GM19467 (cell line): ENCODE results near the gene ARL5C.
"Not testable (repeated sequence)": the region's sequence is repeated elsewhere in the genome, so short reads cannot be mapped to it uniquely, and the experiment has no call there.

ENCODE experiments used
- ATAC-seq: cut with Tn5 transposase; IDR thresholded peaks from one replicate; pipeline ENCODE4 v1.9.1; 2021; ENCODE audit warnings: mild to moderate bottlenecking, moderate library complexity; ENCODE audit not compliant: unreplicated experiment

ARL5C gene

GRCh38 chr17:39143552-39144093 is 22.3 kb downstream of the ARL5C start:
- ATAC-seq, result no peak

DNA sequence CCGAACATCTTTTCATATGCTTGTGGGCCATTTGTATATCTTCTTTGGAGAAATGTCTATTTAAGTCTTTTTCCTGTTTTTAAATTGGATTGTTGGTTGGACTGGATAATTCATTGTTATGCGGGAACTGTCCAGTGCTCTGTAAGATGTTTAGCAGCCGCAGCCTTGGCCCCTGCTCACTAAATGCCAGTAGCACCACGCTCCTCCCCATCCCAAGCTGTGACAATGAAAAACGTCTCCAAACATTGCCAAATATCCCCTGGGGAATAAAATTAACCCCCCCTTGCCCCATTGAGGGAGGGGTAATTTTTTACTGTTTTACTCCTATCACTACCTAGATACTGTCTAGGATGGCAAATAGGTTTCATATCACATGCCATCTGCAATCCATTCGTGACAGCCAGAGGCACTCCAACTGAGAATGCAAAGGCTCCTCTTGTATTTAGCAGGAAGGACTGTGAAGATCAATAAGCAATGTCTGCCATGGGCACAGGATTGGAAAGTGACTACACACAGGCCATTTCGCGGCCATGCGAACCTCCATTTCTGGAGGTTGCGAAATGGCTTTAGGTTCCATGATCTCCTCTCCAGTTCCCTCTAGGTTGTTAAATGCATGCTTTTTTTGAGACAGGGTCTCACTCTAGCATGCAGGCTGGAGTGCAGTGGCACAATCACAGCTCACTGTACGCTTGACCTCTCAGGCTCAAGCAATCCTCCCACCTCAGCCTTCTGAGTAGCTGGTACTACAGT is 23.9 kb downstream of the ARL5C start:
- ATAC-seq, result no peak

GRCh38 chr17:39141294-39141693 is 24.7 kb downstream of the ARL5C start:
- ATAC-seq, result no peak

DNA sequence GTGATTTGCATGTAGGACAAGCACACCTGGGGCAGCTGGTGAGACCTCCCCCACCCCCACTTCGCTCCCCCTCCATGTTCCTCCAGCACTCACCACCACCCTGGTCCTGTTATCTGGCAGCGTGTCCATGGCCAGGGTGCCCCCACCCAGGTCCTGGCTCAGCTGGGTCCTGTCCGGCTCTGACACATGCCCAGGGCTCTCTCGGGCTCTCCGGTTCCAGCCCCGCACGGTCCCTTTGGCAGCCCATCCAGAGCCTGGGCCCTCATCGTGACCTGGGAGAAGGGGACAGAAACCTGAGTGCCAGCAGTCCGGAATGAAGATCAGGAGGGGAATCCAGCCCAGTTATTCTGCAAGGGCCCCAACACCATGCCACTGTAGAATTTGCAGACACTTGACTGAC is 26.4 kb downstream of the ARL5C start:
- ATAC-seq, result no peak

GRCh38 chr17:39139161-39139511 is 26.8 kb downstream of the ARL5C start:
- no peak for ATAC-seq

DNA sequence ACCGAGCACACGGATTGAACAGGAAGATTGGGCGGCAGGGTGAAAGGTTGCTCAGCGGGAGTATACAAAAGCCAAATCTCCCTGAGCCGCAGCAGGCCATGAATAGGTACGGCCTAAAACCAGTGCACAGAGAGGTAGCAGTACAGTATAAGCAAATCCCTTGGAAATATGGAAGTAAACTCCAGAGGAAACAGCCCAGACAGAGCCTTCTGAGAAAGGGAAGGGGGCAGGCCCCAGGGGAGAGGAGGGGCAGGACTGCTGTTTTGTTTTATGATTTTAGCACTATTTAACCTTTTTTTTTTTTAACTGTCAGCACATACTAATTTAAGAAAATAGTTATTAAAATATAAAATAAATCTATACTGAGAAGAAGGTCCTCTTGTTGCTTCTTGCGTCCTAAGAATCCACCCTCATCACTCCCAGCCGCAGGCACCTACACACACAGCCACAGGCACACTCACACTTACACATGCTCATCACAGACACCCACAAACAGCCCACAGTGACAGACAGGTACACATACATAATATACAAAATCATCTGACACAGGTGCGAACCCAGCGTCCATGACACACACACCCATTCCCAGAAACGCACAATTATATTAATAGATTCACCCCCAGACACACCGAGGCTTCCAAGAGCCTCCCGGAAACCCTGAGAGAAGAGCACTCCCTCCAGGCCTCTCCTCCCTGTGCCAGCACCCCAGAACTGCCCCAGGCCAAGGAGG is 27.4 kb downstream of the ARL5C start:
- ATAC-seq, result no peak

- no peak for ATAC-seq
Measured at GRCh38 chr17:39134878-39135277, 31.1 kb downstream of the ARL5C start.

- no peak for ATAC-seq
Measured at GRCh38 chr17:39132192-39132610, 33.8 kb downstream of the ARL5C start.

GRCh38 chr17:39131616-39132015 is 34.3 kb downstream of the ARL5C start:
- no peak for ATAC-seq

- no peak for ATAC-seq
Measured at GRCh38 chr17:39130205-39130604, 35.8 kb downstream of the ARL5C start.

DNA sequence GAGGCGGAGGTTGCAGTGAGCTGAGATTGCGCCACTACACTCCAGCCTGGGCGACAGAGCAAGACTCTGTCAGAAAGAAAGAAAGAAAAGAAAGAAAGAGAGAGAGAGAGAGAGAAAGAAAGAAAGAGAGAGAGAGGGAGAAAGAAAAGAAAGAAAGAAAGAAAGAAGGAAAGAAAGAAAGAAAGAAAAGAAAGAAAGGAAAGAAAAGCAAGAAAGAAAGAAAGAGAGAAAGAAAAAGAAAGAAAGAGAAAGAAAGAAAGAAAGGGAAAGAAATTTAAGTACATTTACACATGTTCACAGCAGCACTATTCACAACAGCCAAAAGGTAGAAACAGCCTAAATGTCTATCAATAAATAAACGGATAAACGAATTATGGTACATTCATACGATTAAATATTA is 36.4 kb downstream of the ARL5C start:
- ATAC-seq, result not testable (repeated sequence)

DNA sequence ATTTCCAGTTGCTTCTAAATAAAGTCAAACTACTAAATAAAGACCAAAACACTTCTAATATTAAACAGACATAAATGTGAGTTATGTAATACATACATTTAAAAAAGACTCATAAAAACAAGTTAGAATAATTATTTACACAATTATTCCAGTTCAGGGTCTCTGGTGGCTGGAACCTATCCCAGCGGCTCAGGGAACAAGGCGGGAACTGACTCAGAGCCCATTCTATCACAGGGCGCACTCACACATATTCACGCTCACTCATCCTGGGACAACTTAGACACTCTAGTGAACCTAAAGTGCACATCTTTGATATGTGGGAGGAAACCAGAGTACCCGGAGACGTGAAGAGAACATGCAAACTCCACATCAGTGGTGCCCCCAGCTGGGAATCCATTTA is 39.5 kb downstream of the ARL5C start:
- ATAC-seq, result no peak

- ATAC-seq, result no peak
Measured at GRCh38 chr17:39125143-39125875, 40.7 kb downstream of the ARL5C start.

DNA sequence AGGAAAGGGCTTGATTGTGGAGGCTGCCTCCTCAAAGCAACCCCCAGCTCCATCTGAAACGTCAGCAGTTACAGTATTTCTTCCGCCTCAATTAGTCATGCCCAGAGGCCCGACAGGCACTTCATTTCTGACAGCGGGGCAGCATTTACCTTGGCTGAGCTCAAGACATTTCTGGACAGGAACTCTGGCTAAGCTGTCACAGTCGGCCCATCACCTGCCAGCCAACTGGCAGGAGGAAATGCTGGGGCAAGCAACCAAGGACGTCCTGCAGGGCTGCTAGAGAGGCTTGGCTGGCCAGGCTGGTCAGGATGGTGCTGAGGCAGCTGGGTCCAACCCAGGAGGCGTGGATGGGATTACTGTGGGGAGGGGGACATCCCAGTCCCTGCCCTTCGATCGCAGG is 42.3 kb downstream of the ARL5C start:
- ATAC-seq, result no peak

- no peak for ATAC-seq
Measured at GRCh38 chr17:39122991-39123390, 43.0 kb downstream of the ARL5C start.

GRCh38 chr17:39121919-39122318 is 44.0 kb downstream of the ARL5C start:
- ATAC-seq, result not testable (repeated sequence)

DNA sequence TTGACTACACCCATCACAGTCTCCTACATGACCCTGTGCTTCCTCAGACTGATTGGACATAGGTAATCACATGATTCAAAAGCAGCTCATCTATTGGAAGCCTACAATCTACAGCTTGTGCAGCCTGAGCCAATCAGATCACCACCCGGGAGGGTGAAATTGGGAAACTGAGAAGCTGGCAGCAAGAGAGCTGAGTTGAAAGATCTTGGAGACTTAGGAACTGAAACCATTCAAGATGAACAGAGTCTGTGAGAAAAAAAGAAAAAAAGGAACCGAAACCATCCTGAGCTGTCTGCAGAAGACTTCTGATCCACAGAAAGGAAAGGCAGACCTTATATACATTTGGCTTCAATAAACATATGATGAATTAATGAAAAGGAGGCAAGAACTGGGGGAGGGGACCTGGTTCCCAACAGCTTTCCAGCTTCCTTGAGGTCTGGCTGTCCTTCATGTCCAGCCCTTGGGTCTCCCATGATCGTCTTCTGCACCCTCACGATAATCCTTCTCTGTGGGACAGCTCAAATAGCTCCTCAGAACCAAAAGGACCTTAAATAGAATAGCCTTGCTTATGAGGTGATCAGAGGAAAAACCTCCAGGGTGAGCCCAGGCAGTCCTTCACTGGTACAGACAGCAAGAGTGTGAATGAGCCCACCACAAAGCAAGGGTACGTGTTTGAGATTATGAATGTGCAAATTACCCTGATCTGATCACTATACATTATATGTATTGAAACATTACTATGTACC is 47.1 kb downstream of the ARL5C start:
- ATAC-seq, result no peak

- ATAC-seq, result no peak
Measured at GRCh38 chr17:39116224-39116623, 49.7 kb downstream of the ARL5C start.

GRCh38 chr17:39115135-39115534 is 50.8 kb downstream of the ARL5C start:
- no peak for ATAC-seq

GRCh38 chr17:39114723-39115122 is 51.2 kb downstream of the ARL5C start:
- ATAC-seq, result no peak

GRCh38 chr17:39113871-39114270 is 52.1 kb downstream of the ARL5C start:
- ATAC-seq, result no peak
